ENCODE results near the gene POMGNT1.

The POMGNT1 gene

DNA sequence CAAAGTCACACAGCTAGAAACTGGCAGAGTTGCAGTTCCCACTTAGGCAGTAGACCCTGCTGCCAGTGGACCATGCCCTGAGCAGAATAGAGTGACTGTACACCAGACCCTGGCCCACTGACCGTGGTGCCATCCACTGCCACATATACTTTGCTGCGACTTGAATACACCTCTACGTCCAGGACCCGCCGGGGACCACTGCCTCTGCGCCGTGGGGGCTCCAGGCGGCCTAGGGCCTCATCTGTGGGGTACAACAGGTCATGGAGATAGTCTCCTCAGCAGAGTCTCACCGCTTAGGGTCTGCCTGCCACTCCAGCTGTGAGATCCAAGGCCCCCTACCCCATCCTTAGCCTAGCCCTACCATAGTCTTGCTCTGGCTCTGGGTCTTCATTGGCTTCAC, 1.6 kb downstream of the POMGNT1 start:
- Histone ChIP-seq H3K4me1 (ENCODE audit: insufficient read depth, low read length) (peaks cover 4% of the 10 kb centered on the region), H3K9me3 (ENCODE audit: control insufficient read depth, insufficient read depth, low read length) (no peaks in the 10 kb centered on the region), H3K9ac (ENCODE audit: low read depth, low read length) (no peak overlapping the region), H3K36me3 (ENCODE audit: insufficient read depth, low read length) (no peaks in the 10 kb centered on the region)

DNA sequence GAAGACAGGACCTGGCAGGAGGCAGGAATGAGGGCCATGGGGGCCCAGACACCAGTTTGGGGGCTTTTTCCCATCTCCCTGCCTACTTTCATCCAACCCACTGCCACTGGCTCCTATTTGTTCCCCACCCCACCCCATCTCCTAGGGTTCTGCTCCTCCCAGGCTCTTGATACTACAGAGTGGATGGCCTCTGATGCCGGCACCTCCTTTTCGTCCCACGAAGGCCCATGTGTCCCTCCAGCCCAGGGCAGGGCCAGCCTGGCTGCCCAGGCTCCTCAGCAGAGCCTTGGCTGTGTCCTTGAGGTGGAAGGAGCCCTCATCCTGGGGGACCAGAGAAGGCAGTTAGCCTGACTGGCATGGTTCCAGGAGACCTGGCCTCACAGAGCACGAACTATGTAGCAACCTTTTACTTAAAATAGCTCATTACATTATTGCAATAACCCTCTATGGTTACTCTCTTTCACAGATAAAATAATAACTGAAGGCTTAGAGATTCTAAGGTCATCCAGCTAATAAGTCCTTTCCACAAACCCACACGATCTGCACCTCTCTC, 3.5 kb downstream of the POMGNT1 start:
- H3K9me3 ChIP-seq (ENCODE audit: control insufficient read depth, insufficient read depth, low read length), result no peaks in the 10 kb centered on the region
- no peaks in the 10 kb centered on the region for H3K36me3 ChIP-seq (ENCODE audit: insufficient read depth, low read length)
- H3K4me1 ChIP-seq (ENCODE audit: insufficient read depth, low read length), result peaks cover 4% of the 10 kb centered on the region
- H3K9ac ChIP-seq (ENCODE audit: low read depth, low read length), result no peak overlapping the region

DNA sequence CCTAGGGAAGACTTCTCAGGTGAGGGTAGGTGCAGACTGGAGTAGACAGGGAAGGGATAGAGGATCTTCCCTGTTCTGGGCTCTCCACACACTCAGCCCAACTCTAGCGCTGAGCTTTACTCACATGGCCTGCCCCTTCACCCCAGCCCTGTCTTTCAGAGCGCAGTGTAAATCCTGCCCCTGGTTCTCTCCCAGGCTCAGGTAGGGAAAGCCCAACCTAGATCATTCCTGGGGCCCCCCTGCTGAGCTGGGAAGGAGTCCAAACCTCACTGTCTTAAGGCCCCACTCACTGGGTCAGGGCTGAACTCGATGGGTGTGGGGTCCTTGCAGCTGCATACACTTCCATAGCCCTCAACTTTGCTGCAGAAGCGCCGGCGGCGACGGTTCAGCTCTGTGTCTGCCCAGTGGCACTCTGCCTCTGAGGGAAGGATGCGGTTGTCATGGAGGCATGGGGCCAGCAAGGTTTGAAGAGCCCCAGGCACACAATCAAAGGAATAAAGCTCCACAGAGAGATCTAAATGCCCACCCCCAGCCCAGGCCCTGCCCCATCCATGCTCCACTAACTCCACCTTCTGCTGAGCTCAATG, 4.2 kb downstream of the POMGNT1 start:
- Histone ChIP-seq H3K36me3 (ENCODE audit: insufficient read depth, low read length) (no peaks in the 10 kb centered on the region), H3K4me1 (ENCODE audit: insufficient read depth, low read length) (peaks cover 1% of the 10 kb centered on the region), H3K9me3 (ENCODE audit: control insufficient read depth, insufficient read depth, low read length) (no peaks in the 10 kb centered on the region), H3K9ac (ENCODE audit: low read depth, low read length) (no peak overlapping the region)

DNA sequence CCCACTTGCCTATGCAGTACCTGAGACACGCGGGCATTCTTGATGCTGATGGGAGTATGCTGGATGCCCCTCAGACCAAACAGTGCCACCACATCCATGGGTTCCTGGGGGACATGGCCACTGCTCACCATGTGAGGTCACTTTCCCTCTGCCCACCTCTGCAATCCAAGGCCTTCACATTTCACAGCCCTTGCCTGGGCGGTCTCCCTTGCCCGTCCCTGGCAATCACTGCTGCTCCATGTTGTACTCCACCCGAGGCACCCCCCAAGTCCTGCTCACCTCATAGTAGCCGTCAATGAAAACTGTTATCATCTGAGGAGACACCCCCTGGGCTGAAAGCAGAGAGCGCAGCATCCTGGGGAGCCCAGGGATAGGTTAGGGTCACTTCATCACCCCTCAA, 4.9 kb downstream of the POMGNT1 start:
- Histone ChIP-seq H3K4me1 (ENCODE audit: insufficient read depth, low read length) (no peaks in the 10 kb centered on the region; the same call in 1 of the 2 replicates), H3K9ac (ENCODE audit: low read depth, low read length) (no peak overlapping the region), H3K9me3 (ENCODE audit: control insufficient read depth, insufficient read depth, low read length) (no peaks in the 10 kb centered on the region), H3K36me3 (ENCODE audit: insufficient read depth, low read length) (no peaks in the 10 kb centered on the region)

DNA sequence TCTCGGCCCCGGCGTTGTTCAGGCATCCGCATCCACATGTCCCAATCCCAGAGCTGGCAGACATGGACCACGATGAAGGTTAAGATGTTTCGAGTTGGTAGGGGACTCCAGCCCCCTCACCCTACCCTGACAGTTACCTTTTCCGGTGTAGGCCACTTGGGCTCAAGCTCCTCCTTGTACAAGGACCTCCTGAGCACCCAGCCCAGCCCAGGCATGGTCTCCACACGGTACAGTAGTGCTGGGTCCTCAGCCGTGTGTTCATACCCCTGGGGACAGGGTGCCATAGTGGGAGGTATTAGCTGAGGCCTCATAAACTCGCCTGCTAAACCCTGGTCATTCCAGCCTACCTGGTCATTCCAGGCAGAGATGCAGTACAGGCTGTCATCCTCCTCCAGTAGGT, 6.1 kb downstream of the POMGNT1 start:
- Histone ChIP-seq H3K9me3 (ENCODE audit: control insufficient read depth, insufficient read depth, low read length) (no peaks in the 10 kb centered on the region), H3K9ac (ENCODE audit: low read depth, low read length) (no peak overlapping the region), H3K36me3 (ENCODE audit: insufficient read depth, low read length) (no peaks in the 10 kb centered on the region), H3K4me1 (ENCODE audit: insufficient read depth, low read length) (no peaks in the 10 kb centered on the region)

DNA sequence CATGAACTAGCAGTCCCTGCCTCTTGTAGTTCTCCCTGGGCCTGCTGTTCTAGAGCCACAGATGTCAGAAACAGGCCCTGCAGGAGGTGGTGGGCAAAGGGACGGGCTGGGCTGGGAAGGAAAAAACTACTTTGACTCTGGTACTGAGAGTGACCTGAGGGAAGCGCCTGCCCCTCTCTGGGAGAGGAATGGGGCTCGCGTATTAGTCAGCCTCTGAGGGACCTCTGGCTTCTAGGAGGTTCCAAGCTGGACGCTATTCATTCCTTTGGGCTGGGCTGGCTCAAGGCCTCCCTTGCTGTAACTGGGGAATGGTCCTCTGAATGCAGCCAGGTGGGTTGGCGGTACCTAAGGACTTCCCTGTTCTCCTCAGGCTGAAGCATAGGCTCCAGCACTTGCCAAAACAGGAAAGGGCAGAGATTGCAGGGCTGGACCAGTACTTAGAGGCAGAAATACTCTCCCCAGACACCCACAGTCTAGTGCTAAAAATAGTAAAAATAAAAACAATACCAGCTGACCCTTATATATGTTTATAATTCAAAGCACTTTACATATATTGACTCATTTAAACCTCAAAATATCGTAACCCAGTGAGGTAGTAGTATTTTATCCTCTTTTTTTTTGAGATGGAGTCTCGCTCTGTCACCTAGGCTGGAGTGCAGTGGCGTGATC, 7.1 kb downstream of the POMGNT1 start:
- no peaks in the 10 kb centered on the region for H3K4me1 ChIP-seq (ENCODE audit: insufficient read depth, low read length)
- H3K9me3 ChIP-seq (ENCODE audit: control insufficient read depth, insufficient read depth, low read length), result no peaks in the 10 kb centered on the region
- H3K9ac ChIP-seq (ENCODE audit: low read depth, low read length), result no peak overlapping the region
- no peaks in the 10 kb centered on the region for H3K36me3 ChIP-seq (ENCODE audit: insufficient read depth, low read length)

DNA sequence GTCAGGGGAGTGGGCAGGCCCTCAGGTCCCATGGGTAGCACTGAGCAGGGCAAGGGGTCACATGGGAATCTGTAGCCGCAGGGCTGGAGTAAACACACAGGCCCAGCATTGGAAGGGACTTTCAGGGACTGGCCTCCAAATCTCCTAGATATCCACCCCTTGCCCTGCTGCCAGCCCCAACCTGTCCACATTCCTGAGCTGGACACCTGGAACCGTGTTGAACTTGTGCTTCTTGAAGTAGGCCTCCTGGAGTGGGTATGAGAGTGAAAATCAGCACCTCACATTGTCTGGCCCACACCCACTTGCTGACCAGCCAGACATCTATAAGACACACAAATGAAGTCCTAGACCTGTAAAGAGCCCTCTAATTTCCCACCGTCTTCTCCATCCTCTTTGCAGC, 7.7 kb downstream of the POMGNT1 start:
- H3K9me3 ChIP-seq (ENCODE audit: control insufficient read depth, insufficient read depth, low read length), result no peaks in the 10 kb centered on the region
- H3K9ac ChIP-seq (ENCODE audit: low read depth, low read length), result no peak overlapping the region
- no peaks in the 10 kb centered on the region for H3K36me3 ChIP-seq (ENCODE audit: insufficient read depth, low read length)
- no peaks in the 10 kb centered on the region for H3K4me1 ChIP-seq (ENCODE audit: insufficient read depth, low read length)

DNA sequence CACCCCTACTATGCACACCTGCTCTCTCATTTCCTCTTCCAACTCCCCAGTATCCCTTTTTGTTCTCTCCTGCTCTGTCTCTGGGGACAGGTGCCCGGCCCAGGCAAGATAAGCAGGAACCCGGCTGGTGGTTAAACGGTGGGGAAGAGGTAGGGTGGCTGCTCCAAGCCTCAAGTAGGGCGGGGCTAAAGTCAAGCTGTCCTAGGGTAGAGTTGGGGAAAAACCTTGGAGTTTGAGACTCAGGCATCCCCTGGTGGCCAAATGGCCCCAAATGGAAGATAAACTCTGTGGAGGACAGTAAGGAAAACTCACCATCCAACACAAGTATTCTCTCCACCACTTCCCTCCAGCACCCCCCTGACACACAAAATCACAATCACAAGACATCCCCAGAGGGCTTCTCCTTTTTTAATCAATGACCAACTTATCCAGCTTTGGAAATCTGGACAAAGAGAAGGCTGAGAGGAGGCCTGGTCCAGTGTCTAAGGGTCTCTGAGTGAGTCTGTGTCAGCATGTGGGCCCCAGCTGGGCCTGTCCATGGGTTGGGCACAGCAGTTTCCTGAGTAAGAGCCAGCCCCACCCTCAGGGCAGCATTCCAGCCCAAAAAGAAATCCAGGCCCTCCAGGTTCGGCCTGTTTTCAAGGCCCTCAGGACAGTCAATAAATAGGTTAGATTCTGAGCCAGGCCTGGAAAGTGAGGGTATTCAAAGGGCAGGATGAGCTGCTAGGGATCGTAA, 9.8 kb downstream of the POMGNT1 start:
- Histone ChIP-seq H3K9me3 (ENCODE audit: control insufficient read depth, insufficient read depth, low read length) (no peaks in the 10 kb centered on the region), H3K9ac (ENCODE audit: low read depth, low read length) (no peak overlapping the region), H3K4me1 (ENCODE audit: insufficient read depth, low read length) (no peaks in the 10 kb centered on the region; the same call in 1 of the 2 replicates), H3K36me3 (ENCODE audit: insufficient read depth, low read length) (no peaks in the 10 kb centered on the region)

DNA sequence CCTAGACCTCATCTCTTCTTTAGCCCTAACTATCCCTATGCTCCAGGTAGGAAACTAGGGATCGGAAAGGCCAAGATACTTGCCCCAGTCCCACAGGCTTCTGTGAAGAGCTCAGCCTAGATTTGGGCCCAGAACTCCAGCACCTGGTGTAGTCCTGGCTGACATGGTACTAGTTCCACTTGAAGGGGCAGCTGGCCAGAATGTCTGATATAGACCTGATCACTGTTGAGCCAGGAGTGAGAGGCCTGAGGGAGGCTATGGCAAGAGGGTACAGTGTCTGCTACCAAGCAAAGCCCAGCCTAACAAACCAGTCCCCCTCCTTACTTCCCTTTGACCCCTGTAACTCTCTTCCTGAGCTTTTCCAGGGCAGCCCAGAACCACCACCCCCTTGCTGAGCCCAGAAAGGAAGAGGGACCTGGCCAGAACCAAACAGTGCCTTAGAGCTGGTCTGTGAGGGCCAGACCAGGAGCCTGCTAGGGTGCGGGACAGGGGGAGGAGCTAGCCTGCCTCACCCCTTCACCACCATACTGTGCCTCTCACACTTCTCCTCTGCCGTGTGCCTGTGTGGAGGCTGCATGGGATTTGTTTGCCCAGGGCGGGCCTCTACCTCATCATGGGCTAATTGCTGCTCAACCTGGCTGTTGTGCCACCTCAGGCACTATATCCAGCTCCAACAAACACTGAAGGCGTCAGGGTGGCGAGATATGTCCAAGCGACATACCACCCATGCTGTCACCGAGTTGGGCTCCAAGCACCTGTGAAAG, 10.9 kb downstream of the POMGNT1 start:
- no peaks in the 10 kb centered on the region for H3K36me3 ChIP-seq (ENCODE audit: insufficient read depth, low read length)
- no peaks in the 10 kb centered on the region; the same call in 1 of the 2 replicates for H3K4me1 ChIP-seq (ENCODE audit: insufficient read depth, low read length)
- no peak overlapping the region for H3K9ac ChIP-seq (ENCODE audit: low read depth, low read length)
- H3K9me3 ChIP-seq (ENCODE audit: control insufficient read depth, insufficient read depth, low read length), result no peaks in the 10 kb centered on the region

DNA sequence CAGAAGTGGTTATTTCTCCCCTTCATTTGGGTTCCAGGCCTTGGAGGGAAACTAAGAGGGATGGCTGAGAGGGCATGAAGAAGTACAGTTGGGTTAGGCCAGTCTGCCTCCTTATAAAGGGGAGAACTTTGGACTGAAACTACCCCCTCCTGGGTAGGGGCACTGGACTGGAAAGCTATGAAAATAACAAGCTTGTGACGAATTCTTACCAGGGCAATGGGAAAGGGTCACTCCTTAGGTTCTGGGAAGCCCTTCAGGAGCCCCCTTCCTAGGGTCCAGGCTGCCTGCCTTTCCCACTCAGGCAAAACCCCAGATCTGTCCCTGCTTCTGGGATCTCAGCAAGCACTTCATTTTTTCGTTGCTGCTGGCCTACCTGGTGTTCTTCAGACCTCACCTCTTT, 12.2 kb downstream of the POMGNT1 start:
- H3K9me3 ChIP-seq (ENCODE audit: control insufficient read depth, insufficient read depth, low read length), result no peaks in the 10 kb centered on the region
- no peaks in the 10 kb centered on the region for H3K36me3 ChIP-seq (ENCODE audit: insufficient read depth, low read length)
- no peak overlapping the region for H3K9ac ChIP-seq (ENCODE audit: low read depth, low read length)
- no peaks in the 10 kb centered on the region; the same call in 1 of the 2 replicates for H3K4me1 ChIP-seq (ENCODE audit: insufficient read depth, low read length)

DNA sequence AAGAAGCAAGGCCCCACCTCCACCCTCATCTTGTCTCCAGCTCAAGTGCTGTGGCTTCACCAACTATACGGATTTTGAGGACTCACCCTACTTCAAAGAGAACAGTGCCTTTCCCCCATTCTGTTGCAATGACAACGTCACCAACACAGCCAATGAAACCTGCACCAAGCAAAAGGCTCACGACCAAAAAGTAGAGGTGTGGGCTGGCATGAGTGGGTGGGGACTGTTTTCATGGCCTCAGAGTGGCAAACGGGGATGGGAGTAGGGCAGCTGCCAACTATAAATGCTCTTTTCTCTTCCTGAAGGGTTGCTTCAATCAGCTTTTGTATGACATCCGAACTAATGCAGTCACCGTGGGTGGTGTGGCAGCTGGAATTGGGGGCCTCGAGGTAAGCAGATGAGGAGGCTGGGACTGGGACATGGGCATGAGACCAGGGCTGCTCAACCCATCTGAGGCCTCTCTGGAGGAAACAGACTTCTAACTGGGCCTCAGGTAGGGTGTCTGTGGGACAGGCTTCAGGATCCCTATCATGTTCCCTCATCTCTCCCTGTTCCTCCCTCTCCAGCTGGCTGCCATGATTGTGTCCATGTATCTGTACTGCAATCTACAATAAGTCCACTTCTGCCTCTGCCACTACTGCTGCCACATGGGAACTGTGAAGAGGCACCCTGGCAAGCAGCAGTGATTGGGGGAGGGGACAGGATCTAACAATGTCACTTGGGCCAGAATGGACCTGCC, 13.1 kb downstream of the POMGNT1 start:
- H3K4me1 ChIP-seq (ENCODE audit: insufficient read depth, low read length), result peaks cover 4% of the 10 kb centered on the region; the same call in 1 of the 2 replicates
- no peaks in the 10 kb centered on the region for H3K36me3 ChIP-seq (ENCODE audit: insufficient read depth, low read length)
- no peaks in the 10 kb centered on the region for H3K9me3 ChIP-seq (ENCODE audit: control insufficient read depth, insufficient read depth, low read length)
- H3K9ac ChIP-seq (ENCODE audit: low read depth, low read length), result no peak overlapping the region

DNA sequence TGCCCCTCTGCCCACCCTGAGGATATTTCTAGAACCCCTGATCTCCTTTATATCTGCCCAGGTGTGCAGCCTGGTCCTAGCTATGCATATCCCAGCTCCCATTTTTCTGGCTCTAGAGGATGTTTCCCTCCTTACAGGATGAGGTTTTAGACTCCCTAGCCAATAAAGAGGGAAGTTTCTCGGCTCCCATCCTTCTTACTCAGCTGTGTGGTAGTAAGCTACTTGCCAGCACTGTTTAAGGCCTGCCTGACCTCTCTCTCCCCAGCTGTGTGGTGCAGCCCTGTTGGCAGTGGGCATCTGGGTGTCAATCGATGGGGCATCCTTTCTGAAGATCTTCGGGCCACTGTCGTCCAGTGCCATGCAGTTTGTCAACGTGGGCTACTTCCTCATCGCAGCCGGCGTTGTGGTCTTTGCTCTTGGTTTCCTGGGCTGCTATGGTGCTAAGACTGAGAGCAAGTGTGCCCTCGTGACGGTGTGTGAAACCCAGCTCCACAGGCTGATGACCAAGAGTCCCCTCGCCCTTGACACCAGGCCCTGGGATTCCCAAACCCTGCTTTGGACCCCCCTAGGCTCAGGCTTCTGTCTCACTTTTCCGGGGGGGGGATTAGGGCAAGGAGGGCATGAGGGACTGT, 14.2 kb downstream of the POMGNT1 start:
- Histone ChIP-seq H3K9me3 (ENCODE audit: control insufficient read depth, insufficient read depth, low read length) (no peaks in the 10 kb centered on the region), H3K4me1 (ENCODE audit: insufficient read depth, low read length) (peaks cover 10% of the 10 kb centered on the region; the same call in 1 of the 2 replicates), H3K9ac (ENCODE audit: low read depth, low read length) (no peak overlapping the region), H3K36me3 (ENCODE audit: insufficient read depth, low read length) (no peaks in the 10 kb centered on the region)

DNA sequence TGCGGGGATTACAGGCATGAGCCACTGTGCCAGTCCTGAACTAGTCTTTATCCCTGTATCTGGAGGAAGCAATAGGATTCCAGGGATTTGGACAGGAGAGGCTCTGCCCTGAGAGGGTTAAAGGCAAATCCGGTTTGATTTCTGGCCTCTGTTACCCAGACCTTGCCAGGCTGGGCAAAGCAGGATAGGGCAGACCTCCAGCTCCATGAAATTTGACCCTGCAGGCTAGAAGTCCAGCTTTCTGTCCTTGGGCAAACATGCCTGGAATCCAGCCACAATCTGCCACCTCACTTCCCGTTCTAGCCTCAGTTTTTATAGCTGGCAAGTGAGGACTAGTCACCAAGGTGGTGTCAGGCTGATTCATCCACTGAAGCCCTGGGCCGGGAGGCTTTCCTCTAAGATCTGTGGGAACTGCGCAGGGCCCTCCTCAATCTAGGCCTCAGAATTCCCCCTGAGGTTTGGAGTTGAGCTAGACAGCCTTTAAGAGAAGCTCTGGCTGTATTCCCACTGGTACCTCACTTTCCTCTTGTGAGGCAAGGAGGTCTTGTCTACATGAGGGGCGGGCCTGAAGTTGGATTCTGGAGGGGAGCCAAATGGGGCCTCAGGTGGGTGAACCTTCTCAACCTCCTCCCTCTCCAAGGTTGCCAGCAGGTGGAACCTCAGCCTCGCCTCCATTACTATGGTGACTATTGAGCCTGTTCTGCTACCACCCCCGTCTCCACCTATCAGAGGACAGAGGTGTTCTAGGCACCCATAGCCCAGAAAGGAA, 15.0 kb downstream of the POMGNT1 start:
- H3K9ac ChIP-seq (ENCODE audit: low read depth, low read length), result no peak overlapping the region
- no peaks in the 10 kb centered on the region for H3K36me3 ChIP-seq (ENCODE audit: insufficient read depth, low read length)
- H3K9me3 ChIP-seq (ENCODE audit: control insufficient read depth, insufficient read depth, low read length), result no peaks in the 10 kb centered on the region
- peaks cover 10% of the 10 kb centered on the region; the same call in 1 of the 2 replicates for H3K4me1 ChIP-seq (ENCODE audit: insufficient read depth, low read length)

Measured in ES-I3 (cell line).